GM21423 (cell line): ENCODE results near the gene PHETA2.
"Not testable (repeated sequence)": the region's sequence is repeated elsewhere in the genome, so short reads cannot be mapped to it uniquely, and the experiment has no call there.

ENCODE experiments used
- ATAC-seq: cut with Tn5 transposase; IDR thresholded peaks from one replicate; pipeline ENCODE4 v1.9.1; 2021; ENCODE audit warnings: mild to moderate bottlenecking, moderate library complexity; ENCODE audit not compliant: unreplicated experiment

PHETA2 gene

DNA sequence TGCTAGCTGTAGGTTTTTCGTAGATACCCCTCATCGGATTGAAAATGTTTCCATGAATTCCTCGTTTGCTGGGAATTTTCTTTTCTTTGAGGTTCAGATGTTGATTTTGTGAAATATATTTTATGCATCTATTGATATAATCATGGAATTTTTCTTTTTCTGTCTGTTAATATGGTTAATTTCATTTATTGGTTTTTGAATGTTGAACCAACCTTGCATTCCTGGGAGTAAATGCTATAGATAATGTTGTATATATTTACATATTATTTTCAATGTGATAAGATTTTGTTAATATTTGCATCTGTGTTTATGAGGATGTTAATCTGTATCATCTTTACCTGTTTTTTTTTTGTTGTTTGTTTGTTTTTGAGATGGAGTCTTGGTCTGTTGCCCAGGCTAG, 27.2 kb downstream of the PHETA2 start:
- no peak for ATAC-seq

- not testable (repeated sequence) for ATAC-seq
Measured at GRCh38 chr22:42104332-42104860, 30.3 kb downstream of the PHETA2 start.

DNA sequence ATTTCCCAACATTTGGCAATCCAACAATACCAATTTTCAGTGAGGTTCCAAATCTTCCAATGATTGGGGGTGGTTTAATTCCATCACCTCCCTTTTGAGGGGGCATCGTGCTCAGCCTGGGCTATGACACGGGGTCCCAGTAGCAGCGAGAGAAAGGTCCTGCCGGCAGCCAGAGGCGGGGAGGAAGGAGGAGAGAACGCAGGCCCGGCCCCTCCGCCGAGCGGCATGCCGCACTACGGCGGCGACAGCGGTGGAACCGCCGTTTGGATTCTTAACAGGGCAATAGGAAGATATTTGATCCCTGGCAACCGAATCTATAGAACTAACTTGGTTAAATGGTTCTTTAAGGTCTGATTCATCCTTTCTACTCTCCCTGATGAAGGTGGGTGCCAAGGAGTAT, 34.8 kb downstream of the PHETA2 start:
- ATAC-seq = no peak

DNA sequence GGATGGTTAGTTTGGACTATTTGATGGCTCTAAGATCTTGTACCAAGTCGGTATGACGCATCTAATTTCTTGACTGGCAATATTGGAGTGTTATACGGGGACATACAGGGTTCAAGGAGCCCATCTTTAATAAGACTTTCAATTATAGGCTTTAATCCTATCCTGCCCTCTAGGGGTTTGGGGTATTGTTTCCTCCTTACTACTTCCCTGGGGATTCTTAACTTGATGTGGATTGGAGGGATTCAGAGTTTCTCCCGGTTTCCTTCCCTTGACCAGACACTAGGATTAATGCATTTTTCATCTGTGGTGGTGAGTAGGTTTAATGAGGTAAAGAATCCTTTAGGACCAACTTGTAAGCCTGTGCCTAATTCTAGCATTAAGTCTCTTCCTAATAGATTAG, 37.8 kb downstream of the PHETA2 start:
- ATAC-seq = no peak

DNA sequence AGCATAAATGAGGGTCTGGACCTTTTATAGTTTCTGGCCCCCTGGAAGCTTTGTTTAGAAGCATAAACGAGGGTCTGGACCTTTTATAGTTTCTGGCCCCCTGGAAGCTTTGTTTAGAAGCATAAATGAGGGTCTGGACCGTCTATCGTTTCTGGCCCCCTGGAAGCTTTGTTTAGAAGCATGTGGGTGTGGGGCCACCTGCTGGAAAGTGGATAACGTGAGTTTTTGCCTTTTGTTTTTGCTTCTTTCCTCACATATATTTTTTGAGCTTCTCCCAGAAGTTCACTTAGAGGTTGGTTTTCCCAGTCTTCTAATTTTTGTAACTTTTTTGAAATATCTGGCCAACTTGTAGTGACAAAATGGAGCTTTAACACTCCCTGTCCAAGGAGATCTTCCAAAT, 38.7 kb downstream of the PHETA2 start:
- not testable (repeated sequence) for ATAC-seq

GRCh38 chr22:42114721-42115120, 40.7 kb downstream of the PHETA2 start:
- ATAC-seq = no peak

GRCh38 chr22:42115420-42115830, 41.4 kb downstream of the PHETA2 start:
- ATAC-seq = not testable (repeated sequence)

- ATAC-seq = no peak
Measured at GRCh38 chr22:42116848-42117424, 42.9 kb downstream of the PHETA2 start.

DNA sequence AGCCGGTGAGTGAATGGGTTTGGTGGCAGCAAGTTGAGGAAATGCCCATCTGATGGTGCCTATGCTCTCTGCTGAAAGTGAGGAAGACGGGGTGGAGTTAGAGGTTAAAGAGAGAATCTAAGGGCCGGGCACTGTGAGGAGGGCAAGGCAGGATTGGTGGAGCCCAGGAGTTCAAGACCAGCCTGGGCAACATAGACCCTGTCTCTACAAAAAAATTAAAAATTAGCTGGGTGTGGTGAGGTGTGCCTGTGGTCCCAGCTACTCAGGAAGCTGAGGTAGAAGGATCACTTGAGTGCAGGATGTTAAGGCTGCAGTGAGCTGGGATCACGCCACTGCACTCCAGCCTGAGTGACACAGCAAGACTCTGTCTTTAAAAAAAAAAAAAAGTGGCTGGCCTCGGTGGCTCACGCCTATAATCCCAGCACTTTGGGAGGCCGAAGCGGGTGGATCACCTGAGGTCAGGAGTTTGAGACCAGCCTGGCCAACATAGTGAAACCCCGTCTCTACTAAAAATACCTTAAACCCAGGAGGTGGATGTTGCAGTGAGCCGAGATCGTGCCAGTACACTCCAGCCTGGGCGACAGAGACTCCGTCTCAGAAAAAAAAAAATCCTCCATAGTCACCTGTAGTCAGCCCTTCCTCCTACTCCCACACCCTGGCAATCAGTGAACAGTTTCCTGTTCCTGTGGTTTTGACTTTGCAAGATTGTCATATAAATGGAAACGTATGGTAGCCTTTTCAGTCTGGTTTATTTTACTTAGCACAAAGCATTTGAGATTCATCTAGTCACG, 46.4 kb downstream of the PHETA2 start:
- ATAC-seq = not testable (repeated sequence)

GRCh38 chr22:42123529-42123928, 49.5 kb downstream of the PHETA2 start:
- ATAC-seq = not testable (repeated sequence)

- ATAC-seq = no peak
Measured at GRCh38 chr22:42127606-42128005, 53.6 kb downstream of the PHETA2 start.

- ATAC-seq = not testable (repeated sequence)
Measured at GRCh38 chr22:42128007-42128406, 54.0 kb downstream of the PHETA2 start.
